ENCODE measurements around the gene OOSP3. TPM values are rescaled to one million over a fixed set of nuclear protein-coding genes. Genes with fewer than 3 reads are reported as not detected.

The OOSP3 gene
- total RNA-seq, 1 donor from 2014 or later, result not detected

DNA sequence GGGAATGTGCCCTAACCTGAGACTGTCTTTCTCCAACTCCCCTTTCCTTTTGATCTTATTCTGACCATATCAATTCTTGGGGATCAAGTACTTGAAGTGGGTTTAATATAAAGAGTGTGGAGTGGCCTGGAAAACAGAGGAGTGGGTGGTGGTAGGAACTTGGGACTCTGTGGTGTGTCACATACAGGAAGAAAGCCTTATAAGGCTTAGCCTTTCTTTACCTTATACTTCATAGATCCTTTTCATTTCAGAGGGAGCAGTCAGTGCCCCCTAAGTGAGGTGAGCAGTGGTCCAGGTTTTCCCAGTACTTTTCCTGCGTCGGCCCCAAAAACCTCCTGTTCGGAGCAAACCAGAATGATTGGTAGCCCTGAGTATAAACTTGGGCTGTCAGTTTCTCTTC is 60.1 kb downstream of the OOSP3 start:
- no peak overlapping the region for H3K27ac Mint-ChIP-seq
- intact Hi-C loops (cut with micrococcal nuclease), result no loop called here
- no peaks in the 10 kb centered on the region for H3K4me1 Mint-ChIP-seq (ENCODE audit: low read depth)
- H3K4me3 Mint-ChIP-seq, result no peak overlapping the region
- H3K27me3 Mint-ChIP-seq (ENCODE audit: insufficient read depth), result peaks cover 2% of the 10 kb centered on the region
- no peaks in the 10 kb centered on the region for H3K36me3 Mint-ChIP-seq (ENCODE audit: low read depth)
- DNase-seq (ENCODE audit: low spot score), result no peak
- no peaks in the 10 kb centered on the region for H3K9me3 Mint-ChIP-seq

- intact Hi-C loops (cut with micrococcal nuclease), result no loop called here
- Mint-ChIP-seq H3K4me1 (ENCODE audit: low read depth) (no peaks in the 10 kb centered on the region), H3K27me3 (ENCODE audit: insufficient read depth) (peaks cover 2% of the 10 kb centered on the region), H3K4me3 (no peak overlapping the region), H3K9me3 (no peaks in the 10 kb centered on the region), H3K36me3 (ENCODE audit: low read depth) (no peaks in the 10 kb centered on the region), H3K27ac (no peak overlapping the region)
- no peak for DNase-seq (ENCODE audit: low spot score)
These were observed 60.9 kb downstream of the OOSP3 start for GRCh38 chr11:59939482-59939881.

DNA sequence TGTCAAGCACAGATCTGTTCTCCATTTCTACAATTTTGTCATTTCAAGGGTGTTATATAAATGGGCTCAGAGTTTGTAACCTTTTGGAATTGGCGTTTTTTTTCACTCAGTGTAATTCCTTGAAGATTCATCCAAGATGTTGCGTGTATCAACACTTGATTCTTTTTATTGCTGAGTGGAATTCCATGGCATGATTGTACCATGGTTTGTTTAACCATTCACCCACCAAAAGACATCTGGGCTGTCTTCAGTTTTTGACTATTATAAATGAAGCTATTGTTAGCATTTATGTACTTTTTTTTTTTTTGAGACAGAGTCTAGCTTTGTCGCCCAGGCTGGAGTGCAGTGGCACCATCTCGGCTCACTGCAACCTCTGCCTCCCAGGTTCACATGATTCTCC is 62.5 kb downstream of the OOSP3 start:
- no peak for DNase-seq (ENCODE audit: low spot score)
- peaks cover 2% of the 10 kb centered on the region for H3K27me3 Mint-ChIP-seq (ENCODE audit: insufficient read depth)
- no peaks in the 10 kb centered on the region for H3K36me3 Mint-ChIP-seq (ENCODE audit: low read depth)
- intact Hi-C loops (cut with micrococcal nuclease), result no loop called here
- no peak overlapping the region for H3K27ac Mint-ChIP-seq
- no peak overlapping the region for H3K4me3 Mint-ChIP-seq
- H3K4me1 Mint-ChIP-seq (ENCODE audit: low read depth), result no peaks in the 10 kb centered on the region
- no peaks in the 10 kb centered on the region for H3K9me3 Mint-ChIP-seq

- Mint-ChIP-seq H3K9me3 (no peaks in the 10 kb centered on the region), H3K27me3 (ENCODE audit: insufficient read depth) (peaks cover 2% of the 10 kb centered on the region), H3K4me3 (no peak overlapping the region), H3K27ac (no peak overlapping the region), H3K4me1 (ENCODE audit: low read depth) (no peaks in the 10 kb centered on the region), H3K36me3 (ENCODE audit: low read depth) (no peaks in the 10 kb centered on the region)
- intact Hi-C loops (cut with micrococcal nuclease), result no loop called here
- no peak for DNase-seq (ENCODE audit: low spot score)
These were observed 65.6 kb downstream of the OOSP3 start for GRCh38 chr11:59943997-59944714.

DNA sequence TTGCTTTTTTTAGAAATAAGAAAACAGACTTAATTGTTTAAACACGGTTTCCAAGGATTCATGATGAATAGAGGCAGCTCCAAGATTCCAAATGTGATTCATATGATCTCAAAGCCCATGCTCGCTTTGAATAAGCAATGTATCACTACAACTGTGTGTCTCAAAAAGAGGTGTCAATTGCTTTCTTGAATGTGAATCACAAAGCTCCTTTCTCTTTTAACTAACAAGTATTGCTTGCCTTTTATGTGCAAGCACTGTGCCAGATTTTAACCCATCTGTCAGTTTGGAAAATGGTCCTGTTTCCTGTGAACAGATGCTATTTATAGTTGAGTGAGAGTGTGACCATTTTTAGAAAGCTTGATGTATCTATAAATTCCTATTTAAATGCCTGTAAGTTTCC is 66.1 kb downstream of the OOSP3 start:
- Mint-ChIP-seq H3K27ac (no peak overlapping the region), H3K36me3 (ENCODE audit: low read depth) (no peaks in the 10 kb centered on the region), H3K4me1 (ENCODE audit: low read depth) (no peaks in the 10 kb centered on the region), H3K4me3 (no peak overlapping the region), H3K27me3 (ENCODE audit: insufficient read depth) (no peaks in the 10 kb centered on the region), H3K9me3 (no peaks in the 10 kb centered on the region)
- DNase-seq (ENCODE audit: low spot score), result no peak
- intact Hi-C loops (cut with micrococcal nuclease), result no loop called here

Other genes with a start within 250 kb of the OOSP3 start
- 68.7 and 74.0 TPM in 2 replicates for gene PATL1, start 209.7 kb upstream of the OOSP3 start, total RNA-seq
- not detected in 2 replicates for gene OR10V1, start 164.9 kb upstream of the OOSP3 start, total RNA-seq
- 26.2 and 28.4 TPM in 2 replicates for gene STX3, start 123.4 kb upstream of the OOSP3 start, total RNA-seq
- gene MRPL16, start 68.0 kb upstream of the OOSP3 start, total RNA-seq, result 88.3 and 93.9 TPM in 2 replicates
- gene CBLIF, start 33.3 kb upstream of the OOSP3 start, total RNA-seq, result not detected in 2 replicates
- gene TCN1, start 12.3 kb upstream of the OOSP3 start, total RNA-seq, result not detected in 2 replicates
- 0.27 TPM in 1 of 2 replicates, not detected in the other for gene OOSP1, start 59.6 kb downstream of the OOSP3 start, total RNA-seq
- gene OOSP4A, start 85.3 kb downstream of the OOSP3 start, total RNA-seq, result not detected in 2 replicates
- gene OOSP4B, start 138.4 kb downstream of the OOSP3 start, total RNA-seq, result not detected in 2 replicates
- gene OOSP2, start 161.6 kb downstream of the OOSP3 start, total RNA-seq, result not detected in 2 replicates
- gene MS4A3, start 177.9 kb downstream of the OOSP3 start, total RNA-seq, result not detected in 2 replicates
- not detected in 2 replicates for gene MS4A2, start 209.9 kb downstream of the OOSP3 start, total RNA-seq